DND-41 (cell line): ENCODE measurements around the gene SNCG.
"Not testable (repeated sequence)": the region's sequence is repeated elsewhere in the genome, so short reads cannot be mapped to it uniquely, and the experiment has no call there.

Experiments
- ATAC-seq: fragments of 200-7000 bp; cut with Tn5 transposase; 3 replicates; pipeline ENCODE4 v1.9.1; 2021; ENCODE audit warnings: low read depth; ENCODE audit not compliant: insufficient read depth
- DNase-seq: peaks from one replicate; pipeline ENCODE4 v3.0.0-alpha.2; 2020
- H2AFZ ChIP-seq: 2 replicates; pipeline ENCODE4 v1.6.0; 2012; ENCODE audit warnings: low read depth, low read length
- H3K27ac ChIP-seq: 2 replicates; pipeline ENCODE4 v1.5.1; 2012; ENCODE audit warnings: low read length, inconsistent platforms
- H3K27me3 ChIP-seq: fragments of 200-600 bp; sonication (generic); 2 replicates; pipeline ENCODE4 v1.6.0; 2012; ENCODE audit warnings: low read length, mild to moderate bottlenecking, inconsistent platforms; ENCODE audit not compliant: insufficient read depth, poor library complexity
- H3K36me3 ChIP-seq: 2 replicates; pipeline ENCODE4 v1.5.1; 2012; ENCODE audit warnings: low read length, inconsistent platforms; ENCODE audit not compliant: insufficient read depth
- H3K4me1 ChIP-seq: 2 replicates; pipeline ENCODE4 v1.5.1; 2012; ENCODE audit warnings: mild to moderate bottlenecking, low read length; ENCODE audit not compliant: insufficient read depth
- H3K4me2 ChIP-seq: 2 replicates; pipeline ENCODE4 v1.6.0; 2012; ENCODE audit warnings: mild to moderate bottlenecking, moderate library complexity, low read length, inconsistent platforms; ENCODE audit not compliant: insufficient read depth
- H3K4me3 ChIP-seq, 2 experiments: fragments of 200-600 bp in 1 of 2; shearing (Covaris generic) in 1 of 2; 2 replicates each; pipeline ENCODE4 v1.5.1; 2012 to 2016; ENCODE audit warnings: inconsistent platforms in 2 of 2, low read length in 2 of 2, mild to moderate bottlenecking in 2 of 2, low read depth in 1 of 2, moderate library complexity in 1 of 2
- H3K79me2 ChIP-seq: 2 replicates; pipeline ENCODE4 v1.6.0; 2012; ENCODE audit warnings: low read length, inconsistent platforms; ENCODE audit not compliant: insufficient read depth
- H3K9ac ChIP-seq: 2 replicates; pipeline ENCODE4 v1.6.0; 2012; ENCODE audit warnings: low read depth, mild to moderate bottlenecking, inconsistent platforms, low read length, moderate library complexity
- H3K9me3 ChIP-seq: 2 replicates; pipeline ENCODE4 v1.5.1; 2012; ENCODE audit warnings: low read length, moderate library complexity, mild to moderate bottlenecking, inconsistent platforms; ENCODE audit not compliant: insufficient read depth, severe bottlenecking
- H4K20me1 ChIP-seq: 2 replicates; pipeline ENCODE4 v1.6.0; 2012; ENCODE audit warnings: low read length; ENCODE audit not compliant: insufficient read depth
- EZH2 ChIP-seq: IDR thresholded peaks from 3 replicates; pipeline ENCODE4 v1.6.1; 2012; ENCODE audit warnings: borderline replicate concordance, low read depth, mild to moderate bottlenecking, moderate library complexity, low read length, inconsistent platforms; ENCODE audit not compliant: severe bottlenecking
- TF ChIP-seq, protein P1 (sequence below): IDR thresholded peaks from 2 replicates; pipeline ENCODE4 v1.5.1; 2012; ENCODE audit warnings: borderline replicate concordance, low read length, moderate library complexity, mild to moderate bottlenecking; ENCODE audit not compliant: poor library complexity, severe bottlenecking; ENCODE audit errors: extremely low read depth

The SNCG gene

DNA sequence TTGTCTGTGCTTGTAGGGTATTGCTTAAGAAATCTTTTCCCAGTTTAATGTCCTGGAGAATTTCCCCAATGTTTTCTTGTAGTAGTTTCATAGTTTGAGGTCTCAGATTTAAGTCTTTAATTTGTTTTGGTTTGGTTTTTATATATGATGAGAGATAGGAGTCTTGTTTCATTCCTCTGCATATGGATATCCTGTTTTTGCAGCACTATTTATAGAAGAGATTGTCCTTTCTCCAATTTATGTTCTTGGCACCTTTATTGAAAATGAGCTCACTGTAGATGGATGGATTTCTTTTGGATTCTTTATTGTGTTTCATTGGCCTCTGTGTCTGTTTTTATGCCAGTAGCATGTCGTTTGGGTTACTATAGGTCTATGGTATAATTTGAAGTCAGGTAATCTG, 30.1 kb downstream of the SNCG start:
- Histone ChIP-seq H3K9me3 (no peaks in the 10 kb centered on the region), H3K27ac (no peak overlapping the region), H3K4me2 (no peak overlapping the region), H3K4me3 (no peak overlapping the region), H3K4me1 (no peaks in the 10 kb centered on the region), H2AFZ (no peak overlapping the region), H4K20me1 (no peaks in the 10 kb centered on the region), H3K27me3 (peaks cover 18% of the 10 kb centered on the region), H3K9ac (no peak overlapping the region), H3K36me3 (no peaks in the 10 kb centered on the region), H3K79me2 (no peaks in the 10 kb centered on the region)
- ATAC-seq (no peak), DNase-seq (no peak)
- no peak for TF ChIP-seq EZH2
- TF ChIP-seq, protein P1, sequence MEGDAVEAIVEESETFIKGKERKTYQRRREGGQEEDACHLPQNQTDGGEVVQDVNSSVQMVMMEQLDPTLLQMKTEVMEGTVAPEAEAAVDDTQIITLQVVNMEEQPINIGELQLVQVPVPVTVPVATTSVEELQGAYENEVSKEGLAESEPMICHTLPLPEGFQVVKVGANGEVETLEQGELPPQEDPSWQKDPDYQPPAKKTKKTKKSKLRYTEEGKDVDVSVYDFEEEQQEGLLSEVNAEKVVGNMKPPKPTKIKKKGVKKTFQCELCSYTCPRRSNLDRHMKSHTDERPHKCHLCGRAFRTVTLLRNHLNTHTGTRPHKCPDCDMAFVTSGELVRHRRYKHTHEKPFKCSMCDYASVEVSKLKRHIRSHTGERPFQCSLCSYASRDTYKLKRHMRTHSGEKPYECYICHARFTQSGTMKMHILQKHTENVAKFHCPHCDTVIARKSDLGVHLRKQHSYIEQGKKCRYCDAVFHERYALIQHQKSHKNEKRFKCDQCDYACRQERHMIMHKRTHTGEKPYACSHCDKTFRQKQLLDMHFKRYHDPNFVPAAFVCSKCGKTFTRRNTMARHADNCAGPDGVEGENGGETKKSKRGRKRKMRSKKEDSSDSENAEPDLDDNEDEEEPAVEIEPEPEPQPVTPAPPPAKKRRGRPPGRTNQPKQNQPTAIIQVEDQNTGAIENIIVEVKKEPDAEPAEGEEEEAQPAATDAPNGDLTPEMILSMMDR: no peak

DNA sequence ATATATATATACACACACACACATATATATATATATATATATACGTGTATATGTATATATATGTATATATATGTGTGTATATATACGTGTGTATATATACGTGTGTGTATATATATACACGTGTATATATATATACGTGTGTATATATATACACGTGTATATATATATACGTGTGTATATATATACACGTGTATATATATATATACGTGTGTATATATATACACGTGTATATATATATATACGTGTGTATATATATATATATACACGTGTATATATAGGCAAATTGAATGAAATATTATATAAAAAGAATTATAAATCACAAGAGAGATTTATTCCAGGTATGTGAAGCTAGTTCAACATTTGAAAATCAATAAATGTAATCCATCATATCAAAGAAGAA, 33.0 kb downstream of the SNCG start:
- H3K27me3 ChIP-seq: peaks cover 18% of the 10 kb centered on the region
- H3K4me2 ChIP-seq, H3K9me3 ChIP-seq, ATAC-seq, H3K27ac ChIP-seq, H3K4me3 ChIP-seq, H4K20me1 ChIP-seq, H3K79me2 ChIP-seq, H2AFZ ChIP-seq, H3K4me1 ChIP-seq, H3K9ac ChIP-seq, H3K36me3 ChIP-seq, DNase-seq: not testable (repeated sequence)

DNA sequence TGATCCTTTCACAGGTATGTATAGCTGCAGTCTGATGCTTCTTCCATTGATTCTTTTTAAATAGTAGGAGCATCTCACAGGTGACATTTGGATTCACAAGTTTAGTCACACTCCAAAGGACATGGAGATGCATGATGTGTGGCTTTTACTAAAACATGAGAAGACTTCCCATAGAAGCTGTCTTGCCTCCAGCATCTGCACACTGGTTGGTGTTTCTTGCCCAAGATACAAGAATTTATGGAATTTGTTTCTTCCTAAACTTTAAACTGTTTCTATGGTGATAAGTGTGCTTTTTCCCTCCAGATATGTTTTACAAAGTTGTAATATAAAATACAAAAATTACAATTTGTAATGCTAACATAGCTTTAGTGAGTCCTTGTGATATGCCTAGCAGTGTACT, 34.1 kb downstream of the SNCG start:
- Histone ChIP-seq H3K9me3 (no peaks in the 10 kb centered on the region), H3K27me3 (peaks cover 17% of the 10 kb centered on the region), H3K4me3 (no peak overlapping the region), H3K36me3 (no peaks in the 10 kb centered on the region), H3K9ac (no peak overlapping the region), H3K4me2 (no peak overlapping the region), H3K4me1 (no peaks in the 10 kb centered on the region), H3K27ac (no peak overlapping the region), H2AFZ (no peak overlapping the region), H3K79me2 (no peaks in the 10 kb centered on the region), H4K20me1 (no peaks in the 10 kb centered on the region)
- DNase-seq (no peak), ATAC-seq (no peak)
- TF ChIP-seq, protein P1: no peak
- TF ChIP-seq EZH2: no peak

DNA sequence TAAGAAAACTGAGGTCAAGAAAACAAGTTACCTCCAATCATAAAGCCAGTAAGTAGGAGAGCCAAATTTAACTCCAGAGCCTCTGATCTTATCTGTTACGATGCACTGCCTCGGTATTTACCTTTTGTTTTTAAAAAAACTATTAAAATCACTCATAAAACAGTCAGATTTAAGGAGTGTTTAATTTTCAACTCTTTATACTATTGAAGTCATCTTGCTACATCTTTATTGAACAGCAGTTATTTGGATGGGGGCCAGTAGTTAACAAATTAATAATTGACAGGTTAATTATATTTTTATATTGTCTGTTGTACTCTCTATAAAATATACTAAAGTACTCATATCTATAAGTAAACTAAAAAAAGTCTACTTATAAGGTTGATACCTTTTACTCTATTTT, 34.5 kb downstream of the SNCG start:
- TF ChIP-seq EZH2: no peak
- TF ChIP-seq, protein P1: no peak
- no peaks in the 10 kb centered on the region for H3K9me3 ChIP-seq
- no peaks in the 10 kb centered on the region for H4K20me1 ChIP-seq
- DNase-seq (no peak), ATAC-seq (no peak)
- no peak overlapping the region for H2AFZ ChIP-seq
- H3K36me3 ChIP-seq: no peaks in the 10 kb centered on the region
- H3K79me2 ChIP-seq: no peaks in the 10 kb centered on the region
- no peak overlapping the region for H3K9ac ChIP-seq
- no peak overlapping the region for H3K4me2 ChIP-seq
- no peak overlapping the region for H3K27ac ChIP-seq
- H3K4me3 ChIP-seq: no peak overlapping the region
- H3K27me3 ChIP-seq: peaks cover 14% of the 10 kb centered on the region
- no peaks in the 10 kb centered on the region for H3K4me1 ChIP-seq

- H3K4me3 ChIP-seq, H3K4me1 ChIP-seq, H3K27ac ChIP-seq, H3K79me2 ChIP-seq, ATAC-seq, DNase-seq, H3K9me3 ChIP-seq, H3K4me2 ChIP-seq, H2AFZ ChIP-seq, H3K9ac ChIP-seq, H4K20me1 ChIP-seq, H3K27me3 ChIP-seq, H3K36me3 ChIP-seq: not testable (repeated sequence)
These were observed 41.5 kb downstream of the SNCG start for GRCh38 chr10:86999802-87000403.
